ENCODE data around the gene PDE6A.

PDE6A gene

DNA sequence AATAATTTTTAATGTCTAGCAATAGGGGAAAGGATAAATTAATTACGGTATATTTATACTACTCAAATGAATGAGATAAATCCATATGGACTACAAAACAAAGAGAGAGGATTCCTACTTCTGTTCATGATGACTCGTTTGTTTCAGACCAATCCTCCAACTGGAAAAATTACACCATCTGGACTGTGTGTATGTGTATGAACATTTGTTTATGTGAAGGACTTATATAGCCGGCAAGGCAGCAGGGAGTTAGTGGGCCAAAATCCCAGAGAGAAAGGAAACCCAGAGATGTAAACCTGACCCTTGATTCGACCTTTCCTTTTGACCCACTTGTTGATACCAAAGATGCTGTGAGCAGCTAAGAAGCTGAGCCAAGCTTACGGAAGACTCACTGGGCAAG lies 20.1 kb downstream of the PDE6A start:
- no peak for DNase-seq

DNA sequence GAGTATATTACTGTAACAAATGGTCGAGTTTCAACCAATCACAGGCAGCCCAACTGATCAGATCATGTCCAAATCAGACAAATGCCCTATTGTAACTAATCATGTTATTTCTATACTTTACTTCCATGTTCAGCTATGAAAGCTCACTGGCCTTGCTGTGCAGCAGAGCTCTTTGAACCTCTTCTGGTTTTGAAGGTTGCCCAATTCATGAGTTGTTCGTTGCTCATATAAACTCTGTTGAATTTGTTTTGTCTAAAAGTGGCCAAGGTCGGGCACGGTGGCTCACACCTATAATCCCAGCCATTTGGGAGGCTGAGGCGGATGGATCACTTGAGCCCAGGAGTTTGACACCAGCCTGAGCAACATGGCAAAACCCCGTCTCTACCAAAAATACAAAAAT lies 21.6 kb downstream of the PDE6A start:
- no peak for DNase-seq

DNA sequence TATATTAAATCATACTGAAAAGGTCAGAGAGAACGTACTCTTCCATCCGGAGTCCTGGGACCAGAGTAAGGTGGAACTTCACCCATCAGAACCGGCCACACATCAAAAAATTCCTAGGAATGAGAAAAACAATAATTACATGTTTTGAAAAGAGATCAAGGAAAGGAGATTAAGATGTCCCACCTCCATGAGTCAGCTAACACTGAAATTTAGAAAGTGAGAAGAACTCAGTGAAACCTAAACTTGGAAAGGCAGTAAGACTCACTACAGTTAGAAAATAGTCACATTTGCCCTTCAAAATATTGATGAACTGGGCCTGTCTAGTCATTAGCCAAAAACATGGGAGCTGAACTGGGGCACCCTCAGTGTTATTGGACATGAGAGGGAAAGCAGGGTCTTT lies 23.0 kb downstream of the PDE6A start:
- no peak for DNase-seq

DNA sequence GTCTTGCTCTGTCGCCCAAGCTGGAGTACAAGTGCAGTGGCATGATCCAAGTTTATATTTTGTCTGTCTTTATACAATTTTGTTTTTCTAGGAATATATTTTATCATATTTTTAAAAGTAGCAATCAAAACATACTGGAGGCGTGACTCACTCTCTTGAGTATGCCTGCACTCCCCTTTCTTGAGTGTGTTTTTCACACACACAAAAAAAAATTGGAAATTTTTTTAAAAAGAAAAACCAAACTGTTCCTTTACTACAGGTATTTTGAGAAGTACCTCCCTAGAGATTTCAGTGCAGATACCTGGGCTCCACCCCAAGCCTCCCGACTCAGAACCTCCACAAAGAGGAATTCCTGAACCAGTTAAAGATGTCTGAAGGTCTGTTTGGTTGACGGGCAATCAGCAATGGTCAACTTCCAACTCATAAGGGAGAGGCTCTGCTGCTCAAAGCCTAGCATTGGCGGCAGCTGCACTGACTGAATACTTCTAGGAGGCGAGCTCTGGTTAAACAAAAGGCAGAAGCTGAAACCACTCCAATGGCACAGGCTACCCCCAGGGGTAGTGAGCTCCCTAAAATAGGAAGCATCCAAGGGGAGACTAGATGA lies 27.4 kb downstream of the PDE6A start:
- DNase-seq: no peak

DNA sequence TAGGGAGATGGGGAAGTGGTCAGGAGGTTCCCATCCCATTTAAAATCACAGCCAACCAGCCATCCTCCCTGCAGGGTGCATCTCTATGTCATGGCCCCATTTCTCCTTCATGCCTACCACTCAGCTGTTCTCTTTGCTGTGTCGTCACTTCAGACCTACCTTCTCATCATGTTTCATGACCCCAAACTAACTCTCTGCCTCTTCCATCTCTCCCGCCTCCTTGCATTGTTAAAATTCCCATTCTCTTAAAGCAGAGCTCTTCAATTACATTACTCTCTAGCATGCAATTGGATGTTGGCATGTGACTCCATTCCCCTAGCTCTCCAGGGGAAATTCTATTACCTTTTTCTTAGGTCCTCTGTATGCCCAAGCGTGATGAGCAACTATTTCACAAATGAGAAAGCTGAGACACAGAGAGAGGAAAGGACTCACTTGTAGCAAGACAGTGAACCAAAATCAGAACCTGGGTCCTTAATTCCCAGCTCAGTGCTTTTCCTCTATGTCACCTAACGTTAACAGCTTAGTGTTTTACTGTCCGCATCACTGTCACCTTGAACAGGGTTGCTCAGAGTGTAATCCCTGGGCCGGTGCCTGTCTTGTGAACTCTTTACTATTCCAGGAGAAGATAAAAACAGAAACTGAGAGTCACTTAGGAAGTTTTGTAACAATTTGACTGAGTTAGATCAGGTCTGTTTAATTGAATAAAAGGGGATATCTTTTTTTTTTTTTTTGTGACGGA lies 28.1 kb downstream of the PDE6A start:
- no peak for DNase-seq

DNA sequence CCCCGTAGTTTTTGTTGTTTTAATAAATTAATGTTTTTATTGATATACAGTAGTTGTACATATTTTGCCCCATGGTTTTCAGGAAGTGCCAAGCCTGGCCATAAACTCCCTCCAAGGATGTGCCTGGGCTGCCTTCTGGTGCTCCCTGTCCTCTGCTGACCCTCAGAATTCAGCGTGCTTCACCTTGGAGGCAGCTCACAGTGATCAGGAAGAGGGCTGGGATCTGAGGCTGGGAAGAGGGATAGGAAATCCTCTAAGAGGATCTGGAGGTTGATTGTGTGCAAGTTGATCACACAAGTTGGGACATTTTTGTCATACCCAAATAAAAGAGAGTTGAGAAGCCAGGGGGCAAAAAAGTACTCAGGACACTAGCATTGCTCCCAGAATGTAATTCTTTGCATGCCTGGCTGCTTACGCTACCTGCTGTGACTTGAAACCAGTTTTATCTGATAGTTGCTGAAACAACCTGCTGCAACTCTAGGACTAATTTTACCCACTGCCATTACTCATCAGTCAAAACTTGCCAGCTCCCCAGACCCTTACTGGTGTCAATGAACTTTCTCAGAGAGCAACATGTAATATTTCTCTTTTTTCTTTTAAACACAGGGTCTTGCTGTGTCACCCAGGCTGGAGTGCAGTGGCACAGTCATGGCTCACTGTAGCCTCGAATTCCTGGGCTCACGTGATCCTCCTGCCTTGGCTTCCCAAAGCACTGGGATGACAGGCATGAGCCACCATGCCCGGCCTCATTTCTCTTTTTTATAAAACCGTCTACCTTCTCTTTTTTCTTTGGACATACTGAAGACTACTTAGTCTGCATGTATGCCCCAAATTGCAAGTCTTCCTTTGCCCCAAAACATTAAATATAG lies 29.0 kb downstream of the PDE6A start:
- no peak for DNase-seq

DNA sequence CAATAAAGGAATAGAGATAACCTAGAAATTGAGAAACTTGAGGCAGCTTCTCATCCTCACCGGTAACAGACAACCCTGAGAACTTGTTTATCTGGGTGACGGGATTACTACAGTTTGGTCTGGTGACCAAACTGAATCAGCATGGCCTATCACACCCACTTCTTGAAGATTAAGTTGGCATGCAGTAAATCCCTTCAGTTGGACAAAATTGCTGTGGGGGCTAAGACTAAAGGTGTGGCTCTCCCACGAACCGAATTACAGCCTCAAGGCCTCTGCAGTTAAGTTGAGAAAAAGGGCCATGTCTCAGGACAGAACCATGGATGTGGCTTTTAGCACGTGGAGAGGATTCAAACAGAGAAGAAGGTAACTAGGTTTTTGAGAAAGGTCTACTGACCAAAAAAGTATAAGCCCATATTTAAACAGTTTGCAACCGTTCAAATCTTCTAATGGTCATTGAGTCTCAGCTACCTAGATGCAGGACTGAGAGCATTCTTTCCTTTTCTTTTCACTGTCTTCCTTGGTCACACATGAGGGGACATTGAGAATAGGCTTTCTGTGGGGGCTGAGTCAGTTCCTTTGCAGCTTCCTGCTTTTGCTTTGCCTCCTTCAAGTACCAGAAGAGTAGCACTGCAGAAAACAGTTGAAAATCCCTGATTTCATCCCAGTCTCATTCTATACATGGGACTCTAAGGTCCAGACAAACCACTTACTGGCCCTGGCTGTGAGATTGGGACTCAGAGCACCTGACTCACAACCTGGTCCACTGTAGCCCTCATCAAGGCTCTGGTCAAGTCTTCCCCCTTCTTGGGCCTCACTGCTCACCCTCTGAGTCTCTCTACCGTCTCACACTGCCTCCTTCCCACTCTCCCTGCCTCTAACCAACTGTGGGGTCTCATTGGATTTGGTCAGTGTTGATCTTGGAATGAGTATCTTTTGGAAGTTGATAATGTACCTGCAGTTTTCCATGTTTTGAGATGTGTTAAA lies 30.9 kb downstream of the PDE6A start:
- peak in 2 of 3 donors; percentile 10 to 18 for DNase-seq

DNA sequence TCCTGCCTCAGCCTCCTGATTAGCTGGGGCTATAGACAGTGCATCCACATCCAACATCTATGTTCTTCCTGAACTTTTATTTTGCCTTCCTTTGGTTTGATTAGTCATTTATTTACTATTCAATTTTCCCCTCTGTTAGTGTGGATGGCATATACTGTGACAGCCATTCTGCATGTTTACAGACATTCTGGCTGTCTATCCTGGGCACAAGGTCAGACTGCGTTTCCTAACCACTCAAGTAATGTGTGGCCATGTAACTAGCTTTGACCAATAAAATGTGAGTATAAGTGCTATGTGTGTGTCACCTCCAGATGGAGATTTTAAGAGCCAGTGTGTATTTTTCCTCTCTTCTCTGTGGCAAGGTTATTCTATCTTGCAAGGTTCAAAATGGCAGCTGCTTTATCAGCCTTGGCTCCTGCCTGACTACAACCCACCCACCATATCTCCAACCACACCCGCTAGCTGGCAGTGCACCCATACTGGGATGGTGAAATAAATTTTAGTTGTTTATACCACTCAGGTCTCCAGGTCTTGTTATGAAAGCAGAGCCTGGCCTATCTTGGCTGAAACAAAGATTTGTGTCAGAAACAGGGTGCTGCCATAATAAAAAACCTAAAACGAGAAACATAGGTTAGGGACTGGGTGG lies 32.2 kb downstream of the PDE6A start:
- DNase-seq: no peak

DNA sequence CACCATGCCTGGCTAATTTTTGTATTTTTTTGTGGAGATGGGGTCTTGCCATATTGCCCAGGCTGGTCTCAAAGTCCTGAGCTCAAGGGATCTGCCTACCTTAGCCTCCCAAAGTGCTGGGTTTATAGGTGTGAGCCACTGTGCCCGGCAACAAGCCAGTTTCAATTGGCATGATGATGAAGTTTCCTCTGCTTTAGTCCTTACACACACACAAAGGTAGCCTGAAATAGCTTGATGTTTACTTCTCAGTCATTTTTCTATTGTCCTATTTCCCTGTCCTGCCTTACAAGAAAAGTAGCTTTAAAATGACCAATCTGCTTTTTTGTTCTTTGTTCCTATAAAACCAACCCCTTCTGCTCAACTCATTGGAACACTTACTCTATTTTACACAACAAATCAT lies 33.6 kb downstream of the PDE6A start:
- no peak for DNase-seq

DNA sequence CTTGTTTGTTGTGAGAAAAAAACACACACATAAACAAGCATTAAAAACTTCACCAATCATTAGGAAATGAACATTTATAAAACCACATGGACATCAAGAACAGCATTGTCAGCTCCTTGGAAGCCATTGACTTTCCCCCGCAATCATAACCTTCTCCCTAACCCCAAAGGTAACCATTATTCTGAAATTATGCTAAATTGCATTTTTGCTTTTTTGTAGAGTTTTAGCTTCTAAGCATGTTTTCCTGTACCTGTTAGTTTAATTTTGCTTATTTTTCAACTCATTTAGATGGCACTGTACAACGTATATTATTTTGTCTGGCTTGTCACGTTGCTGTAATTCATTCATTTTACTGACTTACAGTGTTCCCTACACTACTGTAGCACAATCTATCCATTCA lies 36.8 kb downstream of the PDE6A start:
- DNase-seq: no peak

DNA sequence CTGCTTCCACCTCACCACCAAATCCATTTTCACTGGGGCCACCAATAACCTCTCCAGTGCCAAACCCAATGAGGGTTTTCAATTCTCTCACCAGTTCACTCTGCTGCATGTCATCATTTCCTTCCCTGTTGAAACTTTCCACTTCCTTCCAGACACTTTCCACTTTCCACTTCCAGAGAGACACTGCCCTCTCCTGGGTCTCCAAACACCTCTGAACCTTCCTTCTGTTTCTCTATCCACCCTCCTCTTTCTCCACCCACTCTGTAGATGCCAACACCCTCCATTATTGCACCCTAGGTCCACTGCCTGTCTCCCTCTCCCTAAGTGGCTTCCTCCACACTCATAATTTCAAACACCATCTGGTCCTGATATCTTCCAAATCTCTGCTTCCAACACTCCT lies 39.6 kb downstream of the PDE6A start:
- peak in 1 of 3 donors; percentile 12 for DNase-seq

DNA sequence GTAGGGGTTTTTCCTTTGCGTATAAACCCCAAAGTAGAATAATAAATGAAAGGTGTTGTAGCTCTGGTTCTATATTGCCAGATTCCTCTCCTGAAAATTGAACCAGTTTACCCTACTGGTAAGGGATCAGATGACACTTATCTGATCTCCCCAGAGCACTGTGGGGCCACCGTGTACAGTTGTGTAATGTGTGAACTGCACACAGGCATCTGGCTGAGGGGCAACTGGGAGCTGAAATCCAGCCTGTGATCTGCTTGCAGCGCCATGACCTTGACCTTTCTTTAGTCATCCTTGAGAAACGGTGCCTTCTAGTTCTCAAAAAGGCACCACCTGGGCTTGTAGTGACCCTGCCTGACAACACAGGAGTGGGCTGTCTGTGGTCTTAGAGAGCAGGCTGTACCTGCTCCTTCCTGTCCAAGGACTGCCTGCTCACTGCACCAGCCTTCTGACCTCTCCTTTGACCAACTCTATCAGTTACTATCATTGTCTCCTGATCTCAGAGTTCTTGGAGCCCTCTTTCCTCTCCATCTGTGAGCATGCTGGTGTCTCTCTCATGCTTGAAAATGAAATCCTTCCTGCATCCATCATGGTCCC lies 40.2 kb downstream of the PDE6A start:
- no peak for DNase-seq

DNA sequence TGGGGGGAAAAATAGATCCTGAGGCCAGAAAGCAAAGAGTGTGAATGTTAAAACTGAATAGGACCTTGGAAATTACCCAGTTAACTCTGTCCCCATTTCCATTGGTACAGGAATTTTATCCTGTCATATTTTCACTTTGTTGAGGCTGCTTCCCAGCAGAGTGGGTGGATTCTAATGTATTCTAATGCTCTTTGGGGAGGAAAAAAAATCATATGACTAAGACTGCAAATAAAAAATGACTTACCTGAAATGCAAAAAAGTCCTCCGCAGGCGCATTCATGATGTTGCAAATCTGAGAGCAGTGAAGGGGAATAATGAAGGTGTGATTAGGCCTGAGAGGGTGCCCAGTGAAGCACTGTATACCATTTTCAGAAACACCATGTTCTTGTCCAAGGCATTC lies 41.2 kb downstream of the PDE6A start:
- no peak for DNase-seq

DNA sequence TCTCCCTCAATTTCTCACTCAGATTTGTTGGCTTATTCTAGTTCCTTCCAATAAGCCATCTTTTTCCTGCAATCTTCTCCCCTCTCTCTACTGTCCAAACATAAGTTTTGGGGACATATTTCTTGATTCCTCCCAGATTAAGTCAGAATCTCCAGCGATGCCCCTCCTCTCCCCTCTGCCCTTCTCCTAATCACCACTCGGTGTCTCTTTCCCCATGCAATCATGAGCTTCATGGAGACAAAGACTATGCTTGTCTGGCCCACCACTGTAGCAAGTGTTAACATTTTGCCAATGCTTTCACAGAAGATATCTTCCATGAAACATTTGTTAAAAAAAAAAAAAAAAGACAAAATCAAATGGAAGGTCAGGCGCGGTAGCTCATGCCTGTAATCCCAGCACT lies 42.4 kb downstream of the PDE6A start:
- no peak for DNase-seq

DNA sequence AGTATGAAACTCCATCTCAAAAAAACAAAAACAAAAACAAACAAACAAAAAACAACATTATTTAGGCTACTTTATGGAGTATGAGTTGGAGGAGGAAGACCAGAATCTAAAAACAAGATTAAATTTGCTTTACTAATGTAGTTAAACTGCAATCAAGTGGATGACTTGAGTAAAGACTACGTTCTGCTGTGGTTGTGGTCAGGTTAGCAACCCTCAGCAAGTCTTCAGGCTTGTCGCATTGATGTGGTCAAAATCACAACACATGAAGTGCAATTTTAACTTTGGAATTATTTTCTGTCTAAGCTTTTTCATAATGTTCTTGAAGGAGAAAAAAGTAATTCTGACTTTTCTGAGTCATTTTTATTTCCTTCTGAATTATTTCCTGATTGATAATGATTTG lies 43.1 kb downstream of the PDE6A start:
- DNase-seq: no peak

DNA sequence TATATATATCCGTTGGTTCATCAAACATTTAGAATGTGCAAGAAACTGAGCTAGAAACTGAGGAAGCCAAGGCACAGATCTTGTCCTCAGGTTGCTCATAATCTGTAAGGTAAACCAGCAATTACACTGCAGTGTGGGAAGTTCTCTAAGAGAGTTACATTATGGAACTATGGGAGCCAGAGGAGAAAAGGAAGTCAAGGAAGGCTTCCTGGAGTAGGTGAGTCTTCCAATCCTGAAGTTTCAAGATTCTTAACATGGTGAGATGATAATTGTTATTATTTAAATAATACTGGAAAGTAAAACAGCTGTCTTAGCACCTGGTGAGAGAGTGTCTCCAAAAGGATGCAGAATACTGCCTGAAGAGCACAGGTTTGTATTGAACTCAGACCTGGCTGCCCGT lies 44.2 kb downstream of the PDE6A start:
- DNase-seq: no peak

DNA sequence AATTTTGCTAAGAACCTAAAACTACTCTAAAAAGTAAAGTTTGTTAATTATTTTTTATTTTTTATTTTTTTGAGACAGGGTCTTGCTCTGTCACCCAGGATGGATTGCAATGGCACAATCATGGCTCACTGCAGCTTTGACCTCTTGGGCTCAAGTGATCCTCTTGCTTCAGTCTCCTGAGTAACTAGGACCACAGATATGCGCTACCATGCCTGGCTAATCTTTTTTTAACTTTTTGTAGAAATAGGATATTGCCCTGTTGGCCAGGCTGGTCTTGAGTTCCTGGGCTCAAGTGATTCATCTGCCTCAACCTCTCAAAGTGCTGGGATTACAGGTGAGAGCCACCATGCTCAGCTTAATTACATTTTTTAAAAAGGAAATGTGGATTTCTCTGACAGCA lies 45.8 kb downstream of the PDE6A start:
- DNase-seq: no peak

DNA sequence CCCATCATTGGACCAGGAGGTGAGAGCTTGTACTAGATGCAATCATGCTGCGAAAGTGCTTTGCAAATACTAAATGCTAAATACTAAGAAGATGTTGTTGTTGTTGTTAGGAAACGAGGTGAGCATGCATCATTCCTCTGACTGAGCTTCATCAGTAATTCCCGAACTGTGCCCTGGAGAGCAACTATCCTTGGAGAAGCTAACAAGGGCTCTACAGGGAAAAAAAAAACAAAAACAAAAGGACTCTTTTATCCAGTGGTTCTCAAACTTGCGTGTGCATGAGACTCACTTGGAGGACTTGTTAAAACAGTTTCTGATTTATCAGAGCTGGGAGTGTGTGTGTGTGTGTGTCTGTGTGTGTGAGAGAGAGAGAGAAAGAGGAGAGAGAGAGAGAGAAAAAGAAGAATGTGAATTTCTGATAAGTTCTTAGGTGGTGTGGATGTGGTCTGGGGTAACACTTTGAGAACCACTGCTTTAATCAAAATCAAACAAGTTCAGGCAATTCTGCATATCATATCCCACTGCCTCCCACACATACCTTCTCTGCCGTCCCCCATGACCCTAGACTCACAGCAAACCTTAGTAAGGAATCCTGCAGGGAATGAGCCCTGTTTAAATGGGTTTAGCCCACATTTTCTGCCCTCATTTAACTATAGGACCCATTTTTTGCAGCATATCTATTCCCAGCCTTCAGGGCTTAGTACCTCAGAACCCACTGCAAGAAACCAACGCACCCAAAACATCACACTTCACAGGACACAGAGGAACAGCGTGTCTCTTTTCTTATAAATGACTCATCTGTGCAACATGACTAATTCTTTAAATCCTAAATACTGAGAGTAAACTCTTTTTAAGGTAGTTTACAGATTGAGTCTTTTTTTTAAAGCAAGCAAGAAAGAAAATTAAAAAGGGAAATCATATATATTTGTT lies 48.9 kb downstream of the PDE6A start:
- no peak for DNase-seq

DNA sequence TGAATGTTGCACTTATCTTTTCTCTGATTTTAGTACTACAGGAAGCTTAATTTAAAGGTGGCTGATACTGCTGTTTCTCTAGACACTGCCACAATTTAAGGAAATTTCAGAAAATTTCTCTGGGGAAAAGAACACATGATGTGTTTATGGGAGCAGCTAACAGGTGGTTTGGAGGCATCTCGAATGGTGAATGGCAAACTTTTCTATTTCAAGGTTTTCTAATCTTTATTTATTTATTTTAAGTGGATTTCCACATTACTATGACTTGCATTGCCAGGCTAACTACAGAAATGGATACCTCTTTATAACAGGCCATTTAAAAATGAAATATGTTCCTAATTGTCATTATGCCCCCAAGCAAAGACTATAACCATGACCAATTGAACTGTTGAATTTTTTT lies 50.4 kb downstream of the PDE6A start:
- DNase-seq: no peak

DNA sequence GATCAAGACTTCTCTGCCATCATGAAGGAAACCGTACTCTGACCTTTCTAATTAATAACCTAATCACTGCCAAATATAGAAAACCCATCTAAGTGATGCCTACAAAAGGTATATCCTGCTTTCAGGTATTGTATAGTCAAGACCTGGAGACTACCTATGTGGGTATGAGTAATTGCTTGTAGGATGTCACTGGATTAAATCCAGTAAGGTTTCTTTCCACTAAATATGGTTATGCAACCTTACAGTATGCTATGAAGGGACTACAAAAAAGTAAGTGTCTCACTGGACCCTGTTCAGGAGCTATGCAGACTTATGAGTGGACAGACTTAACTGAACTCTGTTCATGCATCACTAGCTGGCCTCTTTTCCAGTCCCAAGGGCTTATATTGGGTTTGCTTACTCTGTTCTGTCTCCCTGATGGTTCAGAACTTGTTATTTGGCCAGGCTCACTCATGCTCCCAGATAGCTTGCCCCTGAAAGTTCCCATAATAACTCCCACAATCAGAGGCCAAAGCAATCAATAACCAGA lies 51.1 kb downstream of the PDE6A start:
- no peak for DNase-seq
